ENCODE data around the gene LILRB5.
"Not testable (repeated sequence)": the region's sequence is repeated elsewhere in the genome, so short reads cannot be mapped to it uniquely, and the experiment has no call there.

Gene LILRB5

DNA sequence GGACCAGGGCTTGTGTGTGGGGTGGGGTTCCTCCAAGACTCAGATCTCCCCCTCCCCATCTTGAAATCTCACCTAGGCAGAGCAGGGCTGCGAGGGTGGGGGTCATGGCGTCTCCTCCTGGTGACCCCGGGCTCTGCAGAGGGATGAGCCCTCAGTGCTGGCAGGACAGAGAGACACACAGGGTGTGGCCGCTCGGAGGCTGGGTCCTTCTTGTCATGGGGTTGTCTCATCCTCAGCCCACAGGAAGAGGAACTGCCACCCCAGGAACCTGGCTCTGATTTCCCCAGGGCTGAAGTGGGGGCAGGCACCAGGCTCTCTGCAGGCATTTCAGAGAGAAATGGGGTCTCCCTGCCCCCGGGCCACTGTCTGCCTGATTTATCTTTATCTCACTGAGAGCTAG is 14.4 kb downstream of the LILRB5 start, which contains the start of gene LILRA6:
Gene LILRA6, minus strand, starts transcription at position 145 of the 400 bp plus-strand sequence.
- DNase-seq (ENCODE audit: low read depth): not testable (repeated sequence)

GRCh38 chr19:54242234-54242633 is 14.8 kb downstream of the LILRB5 start:
- not testable (repeated sequence) for DNase-seq (ENCODE audit: low read depth)

DNA sequence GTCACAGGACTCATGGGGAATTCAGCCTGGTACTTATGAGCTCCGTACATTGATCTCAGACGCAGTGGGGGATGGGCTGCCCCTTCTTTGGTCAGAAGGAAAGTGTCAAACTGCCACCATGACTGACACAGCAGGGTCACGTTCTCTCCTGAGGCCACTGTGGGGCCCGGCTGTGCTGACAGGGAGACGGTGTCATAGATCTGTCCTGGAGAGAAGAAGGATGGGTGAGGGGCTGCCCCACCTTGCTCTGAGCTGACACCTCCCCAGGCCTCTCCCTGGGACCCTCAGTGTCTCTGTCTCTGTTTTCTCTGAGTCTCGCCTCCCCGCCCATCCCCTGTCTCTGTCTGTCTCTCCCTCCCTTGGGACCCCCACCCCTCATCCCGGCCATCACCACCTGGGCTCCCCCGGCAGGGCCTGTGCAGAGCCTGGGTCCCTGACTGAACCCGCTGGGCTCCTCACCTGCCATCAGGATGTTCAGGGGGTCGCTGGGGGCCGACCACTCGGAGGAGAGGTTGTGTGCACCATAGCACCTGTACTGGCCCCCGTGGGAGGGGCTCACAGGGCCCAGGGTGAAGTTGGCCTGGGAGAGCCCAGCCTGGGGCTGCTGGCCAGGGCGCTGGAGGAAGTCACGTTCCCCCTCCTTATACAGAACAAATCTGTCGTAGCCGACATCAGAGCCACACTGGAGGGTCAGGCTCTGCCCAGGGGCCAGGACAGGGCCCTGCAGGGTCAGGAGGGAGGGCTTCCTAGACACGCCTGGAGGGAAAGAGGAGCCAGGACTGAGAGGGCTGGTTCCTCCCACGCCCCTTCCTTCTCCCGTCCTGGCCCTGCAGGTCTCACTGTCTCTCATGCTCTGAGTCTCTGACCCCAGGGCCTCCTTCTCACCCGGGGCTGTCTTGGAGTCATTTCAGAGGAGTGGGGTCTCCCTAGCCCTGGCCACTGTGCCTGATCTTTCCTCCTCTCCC is 16.4 kb downstream of the LILRB5 start:
- not testable (repeated sequence) for DNase-seq (ENCODE audit: low read depth)

- not testable (repeated sequence) for DNase-seq (ENCODE audit: low read depth)
Measured at GRCh38 chr19:54239491-54240371, 17.3 kb downstream of the LILRB5 start.

DNA sequence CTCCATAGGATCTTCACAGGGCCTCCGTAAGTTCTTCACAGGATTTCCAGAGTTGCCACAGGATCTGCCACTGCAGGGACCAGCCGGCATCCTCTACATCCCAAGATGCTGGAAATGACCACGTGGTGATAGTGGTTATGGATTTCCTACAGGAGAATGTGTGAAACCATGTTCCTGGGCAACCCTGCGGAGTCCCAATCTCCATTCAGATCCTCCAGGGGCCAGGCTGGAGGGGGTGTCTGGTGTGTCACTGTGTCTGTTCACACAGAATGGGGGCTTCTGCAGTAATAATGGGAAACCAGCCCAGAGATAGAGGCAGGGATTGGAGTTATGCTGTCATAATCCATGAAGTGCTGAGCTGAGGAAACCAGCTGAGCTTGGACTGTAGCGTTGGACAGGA is 23.1 kb downstream of the LILRB5 start:
- no peak for DNase-seq (ENCODE audit: low read depth)

DNA sequence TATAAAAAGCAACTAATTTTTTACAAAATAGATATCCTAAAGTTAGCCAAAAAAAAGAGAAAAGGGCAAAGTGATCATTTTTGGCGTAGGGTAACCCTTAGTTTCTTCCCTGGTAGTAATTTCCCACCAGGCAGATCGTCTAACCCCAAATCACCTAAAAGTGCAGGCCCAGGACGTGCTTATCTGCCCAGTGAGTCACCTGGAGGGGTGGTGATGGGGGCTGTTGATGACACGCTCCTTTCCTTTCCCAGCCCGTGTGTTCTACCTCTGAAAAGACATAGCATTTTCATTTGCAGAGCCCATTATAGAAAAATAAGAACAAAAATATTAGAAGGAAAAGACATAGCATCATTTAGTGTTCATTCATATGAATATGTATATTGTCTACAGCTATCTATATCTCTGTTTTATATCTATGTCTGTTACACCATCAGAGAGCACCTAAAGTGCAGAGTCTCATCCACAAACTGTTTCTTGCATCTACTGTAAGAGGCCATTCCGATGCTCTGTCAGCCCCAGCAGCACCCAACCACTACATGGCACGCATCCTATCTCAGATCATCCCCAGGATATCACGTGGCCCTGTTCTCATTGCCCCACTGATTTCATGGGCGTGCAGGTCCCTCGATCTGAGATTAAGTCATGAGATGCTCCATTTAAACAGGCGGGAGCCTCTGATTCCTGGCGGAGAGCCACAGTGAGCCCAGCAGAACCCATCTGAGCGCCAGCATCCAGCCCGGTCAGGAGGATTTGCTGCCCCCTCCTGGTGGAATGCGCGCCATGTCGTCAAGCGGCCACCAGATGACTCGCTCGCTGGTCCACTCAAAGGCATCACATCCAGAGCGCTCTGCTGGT is 25.8 kb downstream of the LILRB5 start:
- peak; percentile 57 for DNase-seq (ENCODE audit: low read depth)

GRCh38 chr19:54230031-54230430 is 27.0 kb downstream of the LILRB5 start:
- DNase-seq (ENCODE audit: low read depth): no peak

- DNase-seq (ENCODE audit: low read depth): no peak
Measured at GRCh38 chr19:54229146-54229545, 27.9 kb downstream of the LILRB5 start.

DNA sequence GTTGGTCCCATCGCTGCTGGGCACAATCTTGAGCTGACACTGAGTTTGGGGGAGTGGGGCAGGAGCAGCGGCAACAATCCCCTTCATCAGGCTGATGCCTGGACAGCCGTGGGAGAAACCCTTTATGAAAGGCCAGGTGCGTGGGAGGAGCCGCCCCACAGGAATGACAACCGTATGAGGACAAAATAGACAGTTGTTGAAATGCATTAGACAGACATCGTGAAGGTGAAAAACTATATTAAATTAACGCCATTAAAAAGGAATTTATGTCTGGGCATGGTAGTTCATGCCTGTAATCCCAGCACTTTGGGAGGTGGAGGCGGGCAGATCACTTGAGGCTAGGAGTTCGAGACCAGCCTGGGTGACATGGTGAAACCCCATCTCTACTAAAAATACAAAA is 32.5 kb downstream of the LILRB5 start:
- not testable (repeated sequence) for DNase-seq (ENCODE audit: low read depth)

- DNase-seq (ENCODE audit: low read depth): not testable (repeated sequence)
Measured at GRCh38 chr19:54223937-54224281, 33.2 kb downstream of the LILRB5 start.

- DNase-seq (ENCODE audit: low read depth): not testable (repeated sequence)
Measured at GRCh38 chr19:54223277-54223936, 33.7 kb downstream of the LILRB5 start.

DNA sequence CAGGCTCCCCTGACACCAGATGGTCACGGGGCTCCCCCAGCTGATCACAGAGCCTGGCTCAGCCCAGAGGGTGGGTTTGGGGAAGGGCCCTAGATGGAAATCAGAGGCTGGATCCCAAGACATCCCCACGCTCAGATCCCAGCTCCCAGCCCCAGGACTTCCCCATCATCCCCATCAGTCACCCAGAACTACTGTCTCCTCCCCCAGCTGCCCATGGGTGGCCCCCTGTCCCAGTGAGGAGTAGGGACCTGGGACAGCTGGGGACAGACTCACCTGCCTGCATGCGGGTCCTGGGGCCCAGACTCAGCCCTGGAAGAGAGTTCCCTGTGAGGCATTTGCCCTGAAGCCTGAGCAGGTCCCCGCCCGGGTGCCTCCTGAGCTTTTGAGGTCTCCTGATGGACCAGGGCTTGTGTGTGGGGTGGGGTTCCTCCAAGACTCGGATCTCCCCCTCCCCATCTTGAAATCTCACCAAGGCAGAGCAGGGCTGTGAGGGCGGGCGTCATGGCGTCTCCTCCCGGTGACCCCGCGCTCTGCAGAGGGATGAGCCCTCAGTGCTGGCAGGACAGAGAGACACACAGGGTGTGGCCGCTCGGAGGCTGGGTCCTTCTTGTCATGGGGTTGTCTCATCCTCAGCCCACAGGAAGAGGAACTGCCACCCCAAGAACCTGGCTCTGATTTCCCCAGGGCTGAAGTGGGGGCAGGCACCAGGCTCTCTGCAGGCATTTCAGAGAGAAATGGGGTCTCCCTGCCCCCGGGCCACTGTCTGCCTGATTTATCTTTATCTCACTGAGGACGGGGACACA is 34.4 kb downstream of the LILRB5 start, which contains the start of gene LILRB3:
Gene LILRB3, minus strand, starts transcription at position 534 of the 803 bp plus-strand sequence. Its CDS starts 31 bp downstream, at position 503.
- not testable (repeated sequence) for DNase-seq (ENCODE audit: low read depth)

DNA sequence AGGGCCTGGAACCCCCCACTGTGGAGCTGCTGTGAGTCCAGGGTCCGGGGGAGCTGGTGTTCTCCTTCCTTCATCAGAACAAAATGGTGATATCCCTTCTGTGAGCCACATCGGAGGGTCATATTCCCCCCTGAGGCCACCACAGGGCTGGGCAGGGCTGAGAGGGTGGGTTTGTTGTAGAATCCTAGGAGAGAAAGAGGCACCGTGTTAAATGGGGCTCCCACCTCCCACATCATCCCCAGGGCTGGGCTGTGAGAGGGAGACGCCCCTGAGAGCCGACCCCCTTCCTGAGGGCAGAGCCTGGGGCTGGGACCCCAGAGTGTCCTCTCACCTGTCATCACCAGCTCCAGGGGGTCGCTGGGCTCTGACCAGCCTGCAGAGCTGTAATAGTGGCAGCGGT is 35.1 kb downstream of the LILRB5 start:
- not testable (repeated sequence) for DNase-seq (ENCODE audit: low read depth)

GRCh38 chr19:54219702-54220101 is 37.4 kb downstream of the LILRB5 start:
- DNase-seq (ENCODE audit: low read depth): not testable (repeated sequence)

DNA sequence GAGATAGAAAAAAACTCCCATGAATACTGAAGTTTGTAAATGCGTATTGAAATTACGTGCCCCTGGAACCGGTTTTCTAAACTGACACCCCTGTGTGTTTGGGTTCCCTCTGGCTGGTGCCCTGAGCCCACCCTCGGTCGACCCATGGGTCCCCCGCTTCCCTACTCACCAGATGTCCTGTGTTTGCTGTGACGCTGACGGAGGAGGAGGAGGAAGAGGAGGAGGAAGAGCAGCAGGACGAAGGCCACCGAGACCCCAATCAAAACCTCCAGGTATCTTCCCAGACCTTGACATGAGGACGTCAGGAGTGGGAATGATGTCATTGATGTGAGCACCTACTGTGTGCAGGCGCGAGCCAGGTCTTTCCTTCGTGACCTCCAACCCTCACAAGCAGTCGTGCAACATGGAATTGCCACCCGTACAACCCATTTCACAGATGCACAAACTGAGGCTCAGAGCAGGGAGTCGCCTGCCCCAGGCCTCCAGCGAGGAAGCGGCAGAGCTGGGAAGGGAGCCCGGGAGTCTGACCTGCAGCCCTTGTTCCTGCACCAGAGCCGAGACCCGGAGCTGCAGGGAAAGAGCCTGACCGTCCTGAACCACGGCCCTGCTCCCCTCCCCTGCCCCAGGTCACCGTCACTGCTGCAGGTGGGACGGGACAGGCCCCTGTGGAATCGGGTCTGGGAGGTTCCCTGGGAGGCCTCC is 38.0 kb downstream of the LILRB5 start:
- DNase-seq (ENCODE audit: low read depth): no peak

DNA sequence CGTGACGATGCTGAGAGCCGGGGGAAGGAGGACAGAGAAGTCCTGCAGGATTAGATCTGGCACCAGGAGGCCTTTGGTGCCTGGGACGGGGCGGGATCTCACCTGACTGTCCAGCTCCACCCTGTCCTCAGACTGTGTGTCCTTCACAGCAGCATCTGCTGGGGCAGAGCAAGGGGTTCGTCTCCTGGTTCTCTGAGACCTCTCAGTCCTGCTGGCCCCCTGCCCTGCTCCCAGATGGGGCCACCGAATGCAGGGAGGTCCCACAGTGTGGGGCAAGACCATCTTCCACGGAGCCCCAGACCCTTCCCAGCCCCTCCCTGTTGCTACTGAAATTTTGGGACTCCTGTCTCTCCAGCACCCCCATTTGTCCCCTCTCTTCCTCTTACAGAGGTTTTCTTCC is 38.8 kb downstream of the LILRB5 start:
- DNase-seq (ENCODE audit: low read depth): no peak

- not testable (repeated sequence) for DNase-seq (ENCODE audit: low read depth)
Measured at GRCh38 chr19:54217517-54218247, 39.4 kb downstream of the LILRB5 start.

DNA sequence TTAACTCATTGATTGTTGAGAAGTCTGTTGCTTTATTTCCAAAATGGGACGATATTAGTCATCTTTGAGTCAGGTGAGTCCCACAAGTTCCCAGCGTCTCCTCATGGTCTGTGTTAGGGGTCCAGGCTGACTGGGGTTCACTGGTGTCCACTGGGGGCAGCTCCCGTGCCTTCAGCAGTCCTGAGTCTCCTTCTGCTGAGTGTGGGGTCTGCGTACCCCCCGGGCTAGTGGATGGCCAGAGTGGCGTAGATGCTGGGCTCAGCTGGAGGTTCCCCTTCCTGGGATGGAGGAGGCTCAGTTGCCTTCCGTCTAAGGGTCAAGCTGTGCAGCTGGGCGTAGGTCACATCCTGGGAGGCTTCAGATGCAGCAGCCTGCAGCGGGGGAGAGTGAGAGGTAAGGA is 40.2 kb downstream of the LILRB5 start:
- no peak for DNase-seq (ENCODE audit: low read depth)

- not testable (repeated sequence) for DNase-seq (ENCODE audit: low read depth)
Measured at GRCh38 chr19:54214734-54215133, 42.3 kb downstream of the LILRB5 start.
